Progenitor cell of endocrine pancreas (in vitro differentiated cells): ENCODE measurements around the gene FGFBP1. TPM values are rescaled to one million over a fixed set of nuclear protein-coding genes. Genes with fewer than 3 reads are reported as not detected.

Experiments
- DNase-seq: peaks from one replicate; pipeline ENCODE4 v3.0.0; 2021; ENCODE audit warnings: low spot score; ENCODE audit not compliant: unreplicated experiment
- H3K27ac Mint-ChIP-seq: 2 replicates; pipeline ENCODE4 v1.8.0; 2021; ENCODE audit warnings: mild to moderate bottlenecking, moderate library complexity, mixed read lengths
- H3K27me3 Mint-ChIP-seq: 2 replicates; pipeline ENCODE4 v1.8.0; 2021; ENCODE audit warnings: mixed read lengths
- H3K36me3 Mint-ChIP-seq: 2 replicates; pipeline ENCODE4 v1.8.0; 2022; ENCODE audit warnings: mixed read lengths; ENCODE audit not compliant: insufficient read depth
- H3K4me1 Mint-ChIP-seq: 2 replicates; pipeline ENCODE4 v1.8.0; 2021; ENCODE audit warnings: low read depth, mixed read lengths
- H3K4me3 Mint-ChIP-seq: 2 replicates; pipeline ENCODE4 v1.8.0; 2021; ENCODE audit warnings: low read depth, mild to moderate bottlenecking, moderate library complexity, mixed read lengths
- H3K9me3 Mint-ChIP-seq: 2 replicates; pipeline ENCODE4 v1.8.0; 2021; ENCODE audit warnings: low read depth, mixed read lengths
- total RNA-seq: library from RNA; stranded (reverse); gene quantifications from 2 replicates; pipeline ENCODE4 v1.2.1, GENCODE V29; 2021
- TF ChIP-seq, protein P1 (sequence below): fragments of 200-600 bp; sonication (generic); IDR thresholded peaks from one replicate; pipeline ENCODE4 v1.5.0; 2021; ENCODE audit warnings: antibody characterized with exemption, mild to moderate bottlenecking; ENCODE audit not compliant: unreplicated experiment

The FGFBP1 gene
- total RNA-seq, 1 donor from 2014 or later: not detected

DNA sequence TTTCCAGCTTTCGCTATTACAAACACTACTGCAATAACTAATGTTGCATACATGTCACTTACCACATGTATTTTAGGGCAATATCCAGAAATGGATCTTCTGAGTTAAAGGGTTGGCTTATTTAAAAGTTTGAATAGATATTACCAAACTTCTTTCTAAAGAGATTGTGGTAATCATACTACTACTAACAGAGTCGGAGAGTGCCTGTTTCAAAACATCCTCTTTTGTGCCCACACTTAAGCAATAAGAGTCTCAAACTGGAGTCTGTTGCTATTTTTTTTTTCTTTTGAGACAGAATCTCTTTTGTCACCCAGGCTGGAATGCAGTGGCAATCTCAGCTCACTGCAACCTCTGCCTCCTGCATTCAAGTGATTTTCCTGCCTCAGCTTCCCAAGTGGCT is 35.8 kb downstream of the FGFBP1 start:
- H3K36me3 Mint-ChIP-seq: no peaks in the 10 kb centered on the region
- H3K27ac Mint-ChIP-seq: no peak overlapping the region
- H3K27me3 Mint-ChIP-seq: peaks cover 21% of the 10 kb centered on the region
- no peak for DNase-seq
- H3K9me3 Mint-ChIP-seq: peaks cover 9% of the 10 kb centered on the region
- TF ChIP-seq, protein P1, sequence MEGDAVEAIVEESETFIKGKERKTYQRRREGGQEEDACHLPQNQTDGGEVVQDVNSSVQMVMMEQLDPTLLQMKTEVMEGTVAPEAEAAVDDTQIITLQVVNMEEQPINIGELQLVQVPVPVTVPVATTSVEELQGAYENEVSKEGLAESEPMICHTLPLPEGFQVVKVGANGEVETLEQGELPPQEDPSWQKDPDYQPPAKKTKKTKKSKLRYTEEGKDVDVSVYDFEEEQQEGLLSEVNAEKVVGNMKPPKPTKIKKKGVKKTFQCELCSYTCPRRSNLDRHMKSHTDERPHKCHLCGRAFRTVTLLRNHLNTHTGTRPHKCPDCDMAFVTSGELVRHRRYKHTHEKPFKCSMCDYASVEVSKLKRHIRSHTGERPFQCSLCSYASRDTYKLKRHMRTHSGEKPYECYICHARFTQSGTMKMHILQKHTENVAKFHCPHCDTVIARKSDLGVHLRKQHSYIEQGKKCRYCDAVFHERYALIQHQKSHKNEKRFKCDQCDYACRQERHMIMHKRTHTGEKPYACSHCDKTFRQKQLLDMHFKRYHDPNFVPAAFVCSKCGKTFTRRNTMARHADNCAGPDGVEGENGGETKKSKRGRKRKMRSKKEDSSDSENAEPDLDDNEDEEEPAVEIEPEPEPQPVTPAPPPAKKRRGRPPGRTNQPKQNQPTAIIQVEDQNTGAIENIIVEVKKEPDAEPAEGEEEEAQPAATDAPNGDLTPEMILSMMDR: no peak
- H3K4me1 Mint-ChIP-seq: no peaks in the 10 kb centered on the region
- H3K4me3 Mint-ChIP-seq: no peak overlapping the region

DNA sequence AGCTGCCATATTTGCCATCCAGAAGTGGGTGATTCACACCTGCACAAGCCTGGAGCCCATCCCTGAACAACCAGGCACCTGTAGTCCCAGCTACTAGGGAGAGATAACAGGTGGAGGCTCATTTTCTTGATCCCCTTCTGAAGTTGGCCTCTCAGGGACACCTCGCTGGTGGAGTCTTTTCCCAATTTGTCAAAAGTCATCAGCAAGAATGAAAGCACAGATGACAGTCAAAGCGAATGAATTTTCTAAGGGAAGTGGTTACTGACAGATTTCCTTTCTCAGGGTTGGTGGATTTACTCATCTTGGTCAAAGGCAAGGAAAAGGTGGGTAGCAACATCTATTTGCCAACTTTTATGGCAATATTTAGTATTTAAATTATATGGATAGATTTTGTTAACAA is 36.5 kb downstream of the FGFBP1 start:
- H3K27me3 Mint-ChIP-seq: peaks cover 21% of the 10 kb centered on the region
- no peaks in the 10 kb centered on the region for H3K4me1 Mint-ChIP-seq
- H3K36me3 Mint-ChIP-seq: no peaks in the 10 kb centered on the region
- H3K27ac Mint-ChIP-seq: no peak overlapping the region
- DNase-seq: no peak
- TF ChIP-seq, protein P1: no peak
- H3K9me3 Mint-ChIP-seq: peaks cover 9% of the 10 kb centered on the region
- H3K4me3 Mint-ChIP-seq: no peak overlapping the region

DNA sequence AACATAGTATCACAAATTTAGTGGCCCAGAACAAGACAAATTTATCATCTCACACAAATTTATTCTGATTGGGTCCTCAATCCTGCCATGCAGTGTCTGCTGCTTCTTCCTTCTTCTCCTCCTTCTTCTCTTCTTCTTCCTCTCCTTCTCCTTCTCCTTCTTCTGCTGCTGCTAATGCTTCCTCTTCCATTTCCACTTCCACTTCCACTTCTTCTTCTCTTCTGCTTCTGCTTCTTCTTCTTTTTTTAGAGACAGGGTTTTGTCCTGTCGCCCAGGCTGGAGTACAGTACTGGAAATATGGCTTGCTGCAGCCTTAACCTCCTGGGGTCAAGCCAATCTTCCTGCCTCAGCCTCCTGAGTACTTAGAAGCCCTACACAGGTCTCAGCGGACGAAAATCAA is 37.5 kb downstream of the FGFBP1 start:
- H3K4me1 Mint-ChIP-seq: no peaks in the 10 kb centered on the region
- H3K27ac Mint-ChIP-seq: no peak overlapping the region
- H3K27me3 Mint-ChIP-seq: peaks cover 21% of the 10 kb centered on the region
- no peaks in the 10 kb centered on the region for H3K36me3 Mint-ChIP-seq
- TF ChIP-seq, protein P1: no peak
- H3K4me3 Mint-ChIP-seq: no peak overlapping the region
- no peak for DNase-seq
- H3K9me3 Mint-ChIP-seq: peaks cover 9% of the 10 kb centered on the region

DNA sequence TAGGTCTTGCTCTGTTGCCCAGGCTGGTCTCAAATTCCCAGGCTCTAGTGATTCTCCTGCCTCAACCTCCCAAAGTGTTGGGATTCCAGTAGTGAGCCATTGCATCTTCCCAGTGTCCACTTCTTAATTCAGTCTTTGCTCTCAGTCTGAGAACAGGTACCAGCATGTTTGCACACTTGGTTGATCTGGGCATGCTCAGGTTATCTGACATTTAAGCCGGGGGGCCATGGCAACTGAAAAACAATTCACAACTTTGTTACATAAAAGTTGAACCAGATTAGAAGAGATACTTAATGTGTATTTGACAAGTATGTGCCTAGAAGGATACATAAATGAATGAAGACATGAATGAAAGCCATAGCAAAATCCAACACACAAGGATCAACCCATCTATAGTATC is 39.0 kb downstream of the FGFBP1 start:
- H3K9me3 Mint-ChIP-seq: peaks cover 5% of the 10 kb centered on the region
- H3K4me1 Mint-ChIP-seq: no peaks in the 10 kb centered on the region
- TF ChIP-seq, protein P1: no peak
- no peak overlapping the region for H3K4me3 Mint-ChIP-seq
- no peaks in the 10 kb centered on the region for H3K36me3 Mint-ChIP-seq
- no peak for DNase-seq
- peaks cover 21% of the 10 kb centered on the region for H3K27me3 Mint-ChIP-seq
- H3K27ac Mint-ChIP-seq: no peak overlapping the region

DNA sequence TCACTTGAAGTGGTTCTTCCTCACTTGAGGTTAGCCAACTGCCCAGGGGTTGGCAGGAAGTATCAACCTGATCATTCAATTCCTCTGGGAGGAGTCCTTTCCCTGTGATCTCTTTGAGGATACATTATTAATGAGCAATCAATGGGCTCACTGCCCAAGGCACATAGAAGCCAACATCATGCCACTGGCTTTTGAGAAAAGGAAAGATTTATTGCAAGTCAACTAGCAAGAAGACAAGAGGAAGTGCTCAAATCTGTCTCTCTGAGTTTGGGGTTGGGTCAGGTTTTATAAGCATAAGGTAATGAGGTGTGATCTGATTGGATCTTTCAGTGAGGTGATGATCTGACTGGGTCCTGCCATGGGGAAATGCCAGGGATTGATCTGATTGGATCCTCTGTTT is 39.6 kb downstream of the FGFBP1 start:
- peaks cover 16% of the 10 kb centered on the region for H3K27me3 Mint-ChIP-seq
- DNase-seq: no peak
- H3K27ac Mint-ChIP-seq: no peak overlapping the region
- TF ChIP-seq, protein P1: no peak
- no peaks in the 10 kb centered on the region for H3K36me3 Mint-ChIP-seq
- no peaks in the 10 kb centered on the region for H3K4me1 Mint-ChIP-seq
- H3K4me3 Mint-ChIP-seq: no peak overlapping the region
- H3K9me3 Mint-ChIP-seq: no peaks in the 10 kb centered on the region
